IMR-90 (cell line): ENCODE data around the gene ITPR2.

Experiments
- CEBPB ChIP-seq: IDR thresholded peaks from 2 replicates; pipeline ENCODE4 v1.6.1; 2012; ENCODE audit warnings: low read depth, low read length, improper control_type of control experiment
- CTCF ChIP-seq: conservative IDR thresholded peaks from 2 replicates; pipeline ENCODE4 v1.5.1; 2012; ENCODE audit warnings: mild to moderate bottlenecking, low read depth, low read length, improper control_type of control experiment
- MAFK ChIP-seq: IDR thresholded peaks from 2 replicates; pipeline ENCODE4 v1.6.1; 2012; ENCODE audit warnings: low read depth, low read length, improper control_type of control experiment
- POLR2A ChIP-seq: IDR thresholded peaks from 2 replicates; pipeline ENCODE4 v1.6.1; 2012; ENCODE audit warnings: mild to moderate bottlenecking, low read depth, low read length
- RFX5 ChIP-seq: IDR thresholded peaks from 2 replicates; pipeline ENCODE4 v1.8.0; 2012; ENCODE audit warnings: low read depth, mild to moderate bottlenecking, low read length, moderate library complexity
- SMC3 ChIP-seq: fragments of 150-350 bp; IDR thresholded peaks from 2 replicates; pipeline ENCODE4 v1.6.1; 2016; ENCODE audit warnings: low read depth, mild to moderate bottlenecking, antibody characterized with exemption, low read length, moderate library complexity
- USF2 ChIP-seq: fragments of 150-350 bp; IDR thresholded peaks from 2 replicates; pipeline ENCODE4 v1.6.1; 2017; ENCODE audit warnings: mild to moderate bottlenecking, antibody characterized with exemption, low read length, low read depth

- TF ChIP-seq CEBPB (no peak), SMC3 (no peak), CTCF (no peak), USF2 (no peak), RFX5 (no peak), POLR2A (no peak), MAFK (no peak)
Observed at GRCh38 chr12:26512213-26512612, 320.8 kb downstream of the ITPR2 start.
